ENCODE results near the gene SRPX2. TPM values are rescaled to one million over a fixed set of nuclear protein-coding genes. Genes with fewer than 3 reads are reported as not detected.
A peak's percentile ranks its signal among the peaks of the same experiment; 100 is the strongest.

The SRPX2 gene
- total and polyA plus RNA-seq, 2 of the 13 experiments (the other 11 are each of a cell fraction or from before 2014, with no cell fraction given) = 1.5 to 6.7 TPM

- TF ChIP-seq CBX2 (IDR thresholded peaks at IDR 0.05; ENCODE audit: low read depth, low read length) (no peak), CBX2 (CRISPR knock-in tag; IDR thresholded peaks at IDR 0.05; ENCODE audit: low read depth) (no peak), SRSF1 (optimal IDR thresholded peaks at IDR 0.05; ENCODE audit: low read depth, low read length) (no peak), ZNF546 (CRISPR knock-in tag; conservative IDR thresholded peaks at IDR 0.05) (no peak), NCOA1 (CRISPR knock-in tag; IDR thresholded peaks at IDR 0.05) (no peak), ZBTB2 (CRISPR knock-in tag; IDR thresholded peaks at IDR 0.05; ENCODE audit: low read depth) (no peak), ZMAT3 (CRISPR knock-in tag; conservative IDR thresholded peaks at IDR 0.05) (no peak), ATF4 (CRISPR knock-in tag; IDR thresholded peaks at IDR 0.05) (peak in 1 of 2 experiments; percentile 48; a peak in 1 of 4 replicates), ZBTB1 (CRISPR knock-in tag; IDR thresholded peaks at IDR 0.05; ENCODE audit: borderline replicate concordance) (no peak), POLR2AphosphoS5 (IDR thresholded peaks at IDR 0.05; ENCODE audit: low read depth, low read length) (0 out of 2 replicates have a peak, but pooled peaks have one; percentile 25), PAF1 (CRISPR knock-in tag; IDR thresholded peaks at IDR 0.05) (no peak), ZNF513 (CRISPR knock-in tag; conservative IDR thresholded peaks at IDR 0.05) (no peak), ZNF746 (CRISPR knock-in tag; IDR thresholded peaks at IDR 0.05) (no peak), ELF1 (CRISPR knock-in tag; IDR thresholded peaks at IDR 0.05) (no peak), SALL1 (CRISPR knock-in tag; IDR thresholded peaks at IDR 0.05) (peak; percentile 73), MZF1 (CRISPR knock-in tag; IDR thresholded peaks at IDR 0.05; ENCODE audit: borderline replicate concordance) (no peak), LCORL (IDR thresholded peaks at IDR 0.05) (no peak), LCORL (CRISPR knock-in tag; IDR thresholded peaks at IDR 0.05) (no peak; the same call in 1 of the 2 replicates), SETDB1 (CRISPR knock-in tag; IDR thresholded peaks at IDR 0.05; ENCODE audit: borderline replicate concordance) (no peak), ZFP36L2 (CRISPR knock-in tag; IDR thresholded peaks at IDR 0.05) (no peak), ZBTB39 (CRISPR knock-in tag; IDR thresholded peaks at IDR 0.05) (no peak), ZNF446 (CRISPR knock-in tag; IDR thresholded peaks at IDR 0.05) (no peak), CCAR2 (optimal IDR thresholded peaks at IDR 0.05; ENCODE audit: low read depth, low read length) (no peak)
- TF ChIP-seq, protein P1, sequence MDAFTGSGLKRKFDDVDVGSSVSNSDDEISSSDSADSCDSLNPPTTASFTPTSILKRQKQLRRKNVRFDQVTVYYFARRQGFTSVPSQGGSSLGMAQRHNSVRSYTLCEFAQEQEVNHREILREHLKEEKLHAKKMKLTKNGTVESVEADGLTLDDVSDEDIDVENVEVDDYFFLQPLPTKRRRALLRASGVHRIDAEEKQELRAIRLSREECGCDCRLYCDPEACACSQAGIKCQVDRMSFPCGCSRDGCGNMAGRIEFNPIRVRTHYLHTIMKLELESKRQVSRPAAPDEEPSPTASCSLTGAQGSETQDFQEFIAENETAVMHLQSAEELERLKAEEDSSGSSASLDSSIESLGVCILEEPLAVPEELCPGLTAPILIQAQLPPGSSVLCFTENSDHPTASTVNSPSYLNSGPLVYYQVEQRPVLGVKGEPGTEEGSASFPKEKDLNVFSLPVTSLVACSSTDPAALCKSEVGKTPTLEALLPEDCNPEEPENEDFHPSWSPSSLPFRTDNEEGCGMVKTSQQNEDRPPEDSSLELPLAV (CRISPR knock-in tag; conservative IDR thresholded peaks at IDR 0.05; ENCODE audit: low read depth) = no peak
These were observed 5.8 kb downstream of the SRPX2 start (continued) for GRCh38 chrX:100649550-100650356.
